Medulla oblongata (tissue), 1 donor: ENCODE measurements around the gene TRPC4AP.
"Not testable (repeated sequence)": the region's sequence is repeated elsewhere in the genome, so short reads cannot be mapped to it uniquely, and the experiment has no call there.

Experiments used
- DNase-seq: peaks from one replicate; pipeline ENCODE4 v3.0.0-alpha.2; 2015; ENCODE audit errors: extremely low spot score

Gene TRPC4AP

DNA sequence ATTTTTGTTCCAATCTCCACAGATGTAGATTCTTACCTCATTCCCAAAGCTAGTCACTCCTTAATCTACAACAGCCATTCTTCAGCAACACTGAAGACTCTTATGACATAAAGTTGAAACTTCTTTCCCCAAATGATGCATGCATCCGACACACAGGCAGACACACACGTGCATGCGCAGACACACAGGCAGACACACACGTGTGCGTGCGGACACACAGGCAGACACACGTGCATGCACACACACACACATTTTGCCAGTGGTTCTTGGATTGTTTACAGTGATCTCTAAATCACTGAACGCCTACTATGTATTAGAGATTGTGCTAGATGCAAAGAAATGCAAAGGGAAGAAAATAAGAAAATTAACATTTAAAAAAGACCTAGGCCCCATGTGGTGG lies 9.0 kb upstream of the TRPC4AP start:
- DNase-seq: no peak

GRCh38 chr20:35093267-35093884 lies 769 bp upstream of the TRPC4AP start:
- no peak for DNase-seq

- peak; percentile 35 for DNase-seq
Measured at GRCh38 chr20:35091816-35092523, 637 bp downstream of the TRPC4AP start.

- no peak for DNase-seq
Measured at GRCh38 chr20:35088231-35089145, 4.1 kb downstream of the TRPC4AP start.

DNA sequence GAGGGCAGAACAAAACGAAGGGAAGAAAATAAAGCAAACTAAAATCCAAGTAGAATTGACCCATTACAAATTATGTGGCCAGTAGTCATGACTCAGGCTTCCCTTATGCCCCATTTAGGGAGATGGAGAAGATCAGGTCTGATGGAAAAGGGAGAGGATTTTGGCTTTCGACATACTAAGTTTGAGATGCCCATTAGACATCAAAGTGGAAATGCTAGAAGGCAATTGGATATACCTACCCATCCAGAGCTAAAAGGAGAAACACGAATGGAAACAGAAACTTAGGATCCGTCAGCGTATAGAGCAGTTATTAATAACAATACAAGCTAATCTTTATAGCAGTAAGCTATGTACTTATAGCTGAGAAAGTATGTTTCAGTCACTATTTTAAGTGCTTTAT lies 4.8 kb downstream of the TRPC4AP start:
- DNase-seq: no peak

DNA sequence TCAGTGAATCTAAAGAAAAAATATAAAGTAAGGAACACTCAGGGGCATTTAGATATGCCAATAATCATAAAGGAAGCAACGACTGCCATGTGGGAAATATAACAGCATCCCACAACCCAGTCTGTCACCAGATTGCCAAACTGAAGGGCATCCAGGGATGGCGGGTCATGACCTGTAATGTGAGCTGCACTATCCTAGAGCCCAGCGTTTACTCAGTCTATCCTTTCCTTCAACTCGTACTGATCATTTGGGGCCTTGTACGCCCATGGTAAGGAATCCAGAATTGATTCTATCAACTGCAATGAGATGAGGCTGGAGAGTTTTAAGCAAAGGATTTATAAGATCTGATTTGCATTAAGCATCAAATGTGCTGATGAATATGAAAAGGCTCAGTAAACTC lies 5.3 kb downstream of the TRPC4AP start:
- no peak for DNase-seq

- DNase-seq: no peak
Measured at GRCh38 chr20:35085477-35086225, 7.0 kb downstream of the TRPC4AP start.

- DNase-seq: no peak
Measured at GRCh38 chr20:35084998-35085397, 7.6 kb downstream of the TRPC4AP start.

DNA sequence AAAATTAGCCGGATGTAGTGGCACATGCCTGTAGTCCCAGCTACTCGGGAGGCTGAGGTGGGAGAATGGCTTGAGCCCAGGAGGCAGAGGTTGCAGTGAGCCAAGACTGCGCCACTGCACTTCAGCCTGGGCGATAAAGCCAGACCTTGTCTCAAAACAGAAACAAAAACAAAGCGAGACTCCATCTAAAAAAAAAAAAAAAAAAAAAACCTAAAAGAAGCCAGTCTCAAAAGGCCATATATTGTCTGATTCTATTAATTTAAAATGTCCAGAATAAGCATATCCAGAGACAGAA lies 12.3 kb downstream of the TRPC4AP start:
- DNase-seq: not testable (repeated sequence)

- DNase-seq: no peak
Measured at GRCh38 chr20:35079472-35080347, 12.9 kb downstream of the TRPC4AP start.

DNA sequence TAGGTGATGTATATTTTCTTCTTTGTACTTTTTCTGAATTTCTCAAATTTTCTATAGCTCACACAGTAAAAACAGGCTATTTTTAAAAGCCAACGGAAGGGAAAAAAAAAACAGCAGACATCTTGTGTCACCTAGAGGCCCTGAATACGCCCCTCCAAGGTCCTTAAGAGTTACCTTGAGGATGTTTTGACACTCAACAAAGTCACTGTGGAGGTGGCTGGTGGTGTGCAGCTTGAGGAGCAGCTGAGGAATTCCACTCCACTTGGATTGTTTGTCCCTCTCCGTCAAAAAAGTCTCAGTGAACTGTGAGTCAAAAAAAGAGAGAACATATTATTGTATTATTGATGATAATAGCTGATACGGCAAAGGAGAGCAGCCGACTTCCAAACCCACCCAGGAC lies 14.7 kb downstream of the TRPC4AP start:
- no peak for DNase-seq

GRCh38 chr20:35077341-35077740 lies 15.3 kb downstream of the TRPC4AP start:
- DNase-seq: no peak

GRCh38 chr20:35071436-35072153 lies 21.0 kb downstream of the TRPC4AP start:
- DNase-seq: not testable (repeated sequence)

- DNase-seq: no peak
Measured at GRCh38 chr20:35066194-35066593, 26.4 kb downstream of the TRPC4AP start.

DNA sequence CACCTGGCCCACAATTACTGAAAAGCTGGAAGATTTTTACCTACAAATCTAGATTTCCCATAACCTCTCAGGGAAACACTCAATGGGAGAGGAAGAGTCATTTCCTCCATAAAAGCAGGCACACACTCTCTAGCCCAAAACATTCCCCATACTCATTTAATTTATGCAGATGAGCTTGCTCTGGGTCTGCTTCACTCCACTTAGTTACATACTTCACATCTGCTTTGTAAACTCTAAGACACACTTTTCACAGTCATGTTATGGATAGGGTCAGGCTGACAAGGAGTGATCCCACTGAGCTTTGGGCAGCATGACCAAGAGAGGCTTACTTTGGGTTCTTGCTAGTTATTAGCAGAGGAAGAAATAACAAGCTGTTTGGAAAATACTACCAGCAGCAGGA lies 27.4 kb downstream of the TRPC4AP start:
- no peak for DNase-seq

DNA sequence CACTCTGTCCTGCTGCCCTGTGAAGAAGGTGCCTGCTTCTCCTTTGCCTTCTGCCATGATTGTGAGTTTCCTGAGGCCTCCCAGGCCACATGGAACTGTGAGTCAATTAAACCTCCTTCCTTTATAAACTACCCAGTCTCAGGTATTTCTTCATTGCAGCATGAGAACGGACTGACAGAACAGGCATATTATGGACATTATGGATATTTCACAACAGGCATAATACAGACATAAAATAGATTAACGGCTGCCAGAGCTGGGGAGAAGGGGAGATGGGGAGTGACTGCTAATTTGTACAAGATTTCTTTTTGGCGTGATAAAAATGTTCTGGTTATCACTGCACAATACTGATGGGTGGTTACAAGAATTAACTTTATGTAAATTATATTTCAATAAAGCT lies 29.4 kb downstream of the TRPC4AP start:
- no peak for DNase-seq

- no peak for DNase-seq
Measured at GRCh38 chr20:35062478-35062877, 30.1 kb downstream of the TRPC4AP start.

DNA sequence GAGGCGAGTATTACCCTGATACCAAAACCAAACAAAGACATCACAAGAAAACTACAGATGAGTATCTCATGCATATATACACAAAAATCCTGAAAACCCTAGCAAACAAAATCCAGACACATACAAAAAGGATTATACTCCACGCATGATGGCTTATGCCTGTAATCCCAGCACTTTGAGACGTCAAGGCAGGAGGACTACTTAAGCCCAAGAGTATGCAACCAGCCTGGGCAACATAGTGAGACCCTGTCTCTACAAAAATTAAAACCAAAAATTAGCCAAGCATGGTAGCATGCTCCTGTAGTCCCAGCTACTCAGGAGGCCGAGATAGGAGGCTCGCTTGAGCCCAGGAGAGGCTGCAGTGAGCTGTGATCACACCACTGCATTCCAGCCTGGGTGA lies 32.4 kb downstream of the TRPC4AP start:
- DNase-seq: no peak

DNA sequence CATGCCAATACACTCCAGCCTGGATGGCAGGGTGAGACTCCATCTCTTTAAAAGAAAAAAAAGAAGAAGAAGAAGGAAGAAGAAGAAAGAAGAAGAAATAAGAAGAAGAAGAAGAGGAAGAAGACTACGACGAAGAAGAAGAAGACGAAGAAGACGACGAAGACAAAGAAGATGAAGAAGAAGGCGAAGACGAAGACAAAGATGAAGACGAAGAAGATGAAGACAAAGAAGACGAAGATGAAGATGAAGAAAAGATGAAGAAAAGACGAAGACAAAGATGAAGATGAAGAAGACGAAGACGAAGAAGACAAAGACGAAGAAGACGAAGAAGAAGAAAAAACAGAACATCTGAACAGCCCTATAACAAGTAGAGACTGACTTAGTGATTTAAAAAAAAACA lies 33.0 kb downstream of the TRPC4AP start:
- DNase-seq: no peak

DNA sequence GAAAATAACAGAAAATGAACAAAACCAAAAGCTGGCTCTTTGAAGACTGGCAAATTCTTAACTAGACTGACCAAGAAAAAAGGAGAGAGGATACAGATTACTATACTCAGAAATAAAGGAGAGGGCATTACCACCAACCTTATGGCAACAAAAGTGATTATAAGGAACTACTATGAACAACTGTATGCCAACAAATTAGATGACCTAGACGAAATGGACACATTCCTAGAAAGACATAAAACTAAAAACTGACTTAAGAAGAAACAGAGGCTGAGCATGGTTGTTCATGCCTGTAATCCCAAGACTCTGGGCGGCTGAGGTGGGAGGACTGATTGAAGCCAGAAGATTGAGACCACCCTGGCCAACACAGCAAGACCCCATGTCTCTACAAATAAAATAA lies 33.5 kb downstream of the TRPC4AP start:
- DNase-seq: no peak
